SK-N-SH treated with all-trans-retinoic acid at 6 μM for 48 hours (cell line): ENCODE results near the gene KRTAP7-1.
A peak's percentile ranks its signal among the peaks of the same experiment; 100 is the strongest.

ENCODE experiments used
- ATAC-seq: fragments of 200-7000 bp; cut with Tn5 transposase; 3 replicates; pipeline ENCODE4 v1.9.1; 2020; ENCODE audit warnings: mild to moderate bottlenecking, moderate library complexity
- ARNTL ChIP-seq: fragments of 450-650 bp; formaldehyde crosslinking; IDR thresholded peaks from 2 replicates; pipeline ENCODE4 v1.5.0; 2020; ENCODE audit warnings: low read depth, mild to moderate bottlenecking, moderate library complexity, borderline replicate concordance
- CSDC2 ChIP-seq: fragments of 250-450 bp; sonication (Bioruptor Pico); IDR thresholded peaks from 2 replicates; pipeline ENCODE4 v1.5.0; 2020; ENCODE audit warnings: mild to moderate bottlenecking, moderate library complexity
- CSRNP3 ChIP-seq: fragments of 250-450 bp; sonication (Bioruptor Pico); IDR thresholded peaks from 2 replicates; pipeline ENCODE4 v1.5.1; 2021; ENCODE audit warnings: mild to moderate bottlenecking, moderate library complexity
- ESRRG ChIP-seq: fragments of 250-450 bp; sonication (Bioruptor Pico); IDR thresholded peaks from 2 replicates; pipeline ENCODE4 v1.6.1; 2021; ENCODE audit warnings: mild to moderate bottlenecking
- GLIS3 ChIP-seq: fragments of 250-450 bp; sonication (Bioruptor Pico); IDR thresholded peaks from 2 replicates; pipeline ENCODE4 v1.5.0; 2020; ENCODE audit warnings: mild to moderate bottlenecking, moderate library complexity
- ISL1 ChIP-seq: fragments of 250-450 bp; sonication (Bioruptor Pico); IDR thresholded peaks from 2 replicates; pipeline ENCODE4 v2.1.2; 2022; ENCODE audit warnings: mild to moderate bottlenecking, moderate library complexity
- OSR1 ChIP-seq: fragments of 250-450 bp; sonication (Bioruptor Pico); IDR thresholded peaks from 2 replicates; pipeline ENCODE4 v1.8.0; 2022; ENCODE audit warnings: moderate library complexity, mild to moderate bottlenecking, inconsistent platforms
- PATZ1 ChIP-seq: fragments of 250-450 bp; sonication (Bioruptor Pico); IDR thresholded peaks from 2 replicates; pipeline ENCODE4 v1.8.0; 2020; ENCODE audit warnings: mild to moderate bottlenecking, moderate library complexity, borderline replicate concordance
- POU6F1 ChIP-seq: fragments of 250-450 bp; sonication (Bioruptor Pico); IDR thresholded peaks from 2 replicates; pipeline ENCODE4 v1.8.0; 2021; ENCODE audit warnings: low read depth, mild to moderate bottlenecking, moderate library complexity, borderline replicate concordance
- PPARA ChIP-seq: fragments of 250-450 bp; sonication (Bioruptor Pico); IDR thresholded peaks from 2 replicates; pipeline ENCODE4 v1.5.0; 2020; ENCODE audit warnings: mild to moderate bottlenecking, borderline replicate concordance
- RARB ChIP-seq: fragments of 250-450 bp; sonication (Bioruptor Pico); IDR thresholded peaks from 2 replicates; pipeline ENCODE4 v1.8.0; 2021; ENCODE audit warnings: mild to moderate bottlenecking, moderate library complexity
- TCF4 ChIP-seq: fragments of 250-450 bp; sonication (Bioruptor Pico); IDR thresholded peaks from 2 replicates; pipeline ENCODE4 v1.8.0; 2021; ENCODE audit warnings: mild to moderate bottlenecking, moderate library complexity, borderline replicate concordance
- TOX ChIP-seq: fragments of 250-450 bp; sonication (Bioruptor Pico); IDR thresholded peaks from 2 replicates; pipeline ENCODE4 v1.8.0; 2021; ENCODE audit warnings: mild to moderate bottlenecking, moderate library complexity, borderline replicate concordance
- ZC3H10 ChIP-seq: fragments of 250-450 bp; sonication (Bioruptor Pico); IDR thresholded peaks from 2 replicates; pipeline ENCODE4 v1.5.1; 2021; ENCODE audit warnings: mild to moderate bottlenecking, moderate library complexity
- ZFP30 ChIP-seq: fragments of 450-650 bp; formaldehyde crosslinking; IDR thresholded peaks from 2 replicates; pipeline ENCODE4 v1.5.0; 2022; ENCODE audit warnings: mild to moderate bottlenecking, moderate library complexity
- ZNF565 ChIP-seq: fragments of 450-650 bp; formaldehyde crosslinking; conservative IDR thresholded peaks from 2 replicates; pipeline ENCODE4 v1.5.0; 2020; ENCODE audit warnings: low read depth, mild to moderate bottlenecking, moderate library complexity
- ZNF70 ChIP-seq: fragments of 450-650 bp; formaldehyde crosslinking; IDR thresholded peaks from 2 replicates; pipeline ENCODE4 v1.5.0; 2020; ENCODE audit warnings: mild to moderate bottlenecking, moderate library complexity
- ZNF8 ChIP-seq: fragments of 450-650 bp; formaldehyde crosslinking; IDR thresholded peaks from 2 replicates; pipeline ENCODE4 v1.5.0; 2020; ENCODE audit warnings: mild to moderate bottlenecking, moderate library complexity
- TF ChIP-seq, protein P1 (sequence below): fragments of 250-450 bp; sonication (Bioruptor Pico); IDR thresholded peaks from 2 replicates; pipeline ENCODE4 v1.5.1; 2020; ENCODE audit warnings: low read depth, mild to moderate bottlenecking, moderate library complexity
- TF ChIP-seq, protein P2 (sequence below): fragments of 250-450 bp; sonication (Bioruptor Pico); IDR thresholded peaks from 2 replicates; pipeline ENCODE4 v1.5.0; 2020; ENCODE audit warnings: mild to moderate bottlenecking, moderate library complexity

KRTAP7-1 gene, protein sequence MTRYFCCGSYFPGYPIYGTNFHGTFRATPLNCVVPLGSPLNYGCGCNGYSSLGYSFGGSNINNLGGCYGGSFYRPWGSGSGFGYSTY

DNA sequence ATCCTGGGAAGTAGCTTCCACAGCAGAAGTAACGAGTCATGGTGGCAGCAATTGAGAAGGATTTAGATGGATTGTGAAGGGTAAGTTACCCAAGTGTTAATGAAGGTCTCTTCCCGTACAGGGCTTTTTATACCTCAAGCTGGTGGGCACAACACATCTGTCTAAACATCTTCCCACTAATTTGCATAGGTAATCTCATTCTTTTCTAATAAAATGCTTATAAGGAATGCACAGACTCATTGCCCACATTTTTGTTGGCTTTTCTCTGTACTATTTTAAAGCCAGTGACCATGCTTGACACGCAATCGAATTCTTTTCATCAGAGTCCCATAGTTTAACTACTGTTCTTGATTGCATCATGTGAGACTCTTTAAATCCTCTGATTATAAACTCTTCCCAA, at the start of gene KRTAP7-1:
Gene KRTAP7-1 (minus strand): TSS at position 101 of the 400 bp plus-strand sequence. CDS start 61 bp downstream, at position 40.
- ATAC-seq = no peak
- TF ChIP-seq ZC3H10 (no peak), GLIS3 (CRISPR knock-in tag) (no peak), ZNF8 (no peak), PATZ1 (no peak), TOX (no peak), OSR1 (CRISPR knock-in tag) (no peak), CSDC2 (CRISPR knock-in tag) (no peak), ESRRG (no peak), CSRNP3 (CRISPR knock-in tag) (no peak), PPARA (CRISPR knock-in tag) (no peak), ZNF565 (CRISPR knock-in tag) (no peak), TCF4 (CRISPR knock-in tag) (no peak), POU6F1 (CRISPR knock-in tag) (no peak), ISL1 (no peak)

DNA sequence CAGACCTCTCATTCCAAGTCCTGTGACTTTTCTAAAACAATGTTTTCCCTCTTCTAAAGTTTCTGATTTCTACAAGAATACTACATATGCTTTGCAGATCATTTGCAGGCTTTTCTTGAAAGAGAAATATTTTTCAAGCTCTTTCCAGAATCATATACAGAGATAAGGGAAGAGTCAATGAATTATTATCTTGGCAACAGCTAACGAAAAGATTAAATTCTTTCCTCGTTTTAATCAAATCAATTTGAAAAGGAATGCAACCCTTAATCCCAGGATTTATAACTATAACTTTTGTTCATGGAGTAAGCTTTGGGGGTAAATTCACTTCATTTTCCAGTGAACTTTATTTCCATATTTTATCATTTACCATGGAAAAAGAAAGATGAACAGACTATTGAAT, 45.0 kb upstream of the KRTAP7-1 start:
- no peak for ATAC-seq
- TF ChIP-seq ISL1 (peak; percentile 77), GLIS3 (CRISPR knock-in tag) (no peak)
- TF ChIP-seq, protein P1, sequence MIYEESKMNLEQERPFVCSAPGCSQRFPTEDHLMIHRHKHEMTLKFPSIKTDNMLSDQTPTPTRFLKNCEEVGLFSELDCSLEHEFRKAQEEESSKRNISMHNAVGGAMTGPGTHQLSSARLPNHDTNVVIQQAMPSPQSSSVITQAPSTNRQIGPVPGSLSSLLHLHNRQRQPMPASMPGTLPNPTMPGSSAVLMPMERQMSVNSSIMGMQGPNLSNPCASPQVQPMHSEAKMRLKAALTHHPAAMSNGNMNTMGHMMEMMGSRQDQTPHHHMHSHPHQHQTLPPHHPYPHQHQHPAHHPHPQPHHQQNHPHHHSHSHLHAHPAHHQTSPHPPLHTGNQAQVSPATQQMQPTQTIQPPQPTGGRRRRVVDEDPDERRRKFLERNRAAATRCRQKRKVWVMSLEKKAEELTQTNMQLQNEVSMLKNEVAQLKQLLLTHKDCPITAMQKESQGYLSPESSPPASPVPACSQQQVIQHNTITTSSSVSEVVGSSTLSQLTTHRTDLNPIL (CRISPR knock-in tag) = 0 out of 2 replicates have a peak, but pooled peaks have one; percentile 25
- TF ChIP-seq, all 23 proteins: peak for 2

DNA sequence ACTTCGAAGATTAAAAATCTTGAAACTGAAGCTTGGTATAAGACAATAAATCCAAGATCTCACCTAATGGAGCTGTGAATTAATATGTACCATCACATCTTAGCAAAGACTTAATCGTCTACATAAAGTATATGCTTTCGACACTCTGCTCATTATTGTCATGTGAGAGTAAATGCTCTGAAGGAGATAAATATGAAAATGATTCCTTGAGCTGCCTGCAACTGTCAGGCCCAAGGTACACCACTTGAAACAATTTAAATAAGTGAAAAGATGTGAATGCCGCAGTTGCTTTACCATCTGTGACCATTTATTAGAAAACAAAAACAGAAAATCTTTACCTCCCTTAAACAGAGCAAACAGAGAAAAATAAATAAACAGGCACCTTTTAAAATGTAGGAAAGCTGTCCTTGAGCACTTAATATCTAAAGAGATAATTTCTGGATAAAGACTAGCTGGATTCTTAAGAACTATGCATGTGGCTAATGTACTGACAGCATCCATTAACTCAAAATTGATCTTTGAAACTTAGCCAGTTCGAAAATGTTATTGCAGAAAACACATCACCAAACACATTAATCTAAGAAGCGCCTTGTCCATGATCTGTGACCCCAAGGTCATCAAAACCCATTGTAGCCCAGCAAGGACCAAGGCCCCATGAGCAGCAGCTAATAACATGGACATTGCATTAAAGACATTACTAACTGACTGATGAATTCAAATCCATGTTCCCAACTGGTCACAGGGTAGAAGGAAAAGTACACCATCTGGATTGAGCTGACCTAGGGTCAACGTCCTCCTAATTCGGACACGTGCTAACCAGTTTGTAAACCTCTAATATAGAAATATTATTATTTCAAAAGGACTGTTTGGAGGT, 18.3 kb upstream of the KRTAP7-1 start:
- no peak for TF ChIP-seq ESRRG
- TF ChIP-seq, all 23 proteins: peak for 0
- ATAC-seq = no peak

GRCh38 chr21:30842990-30843389, 13.4 kb upstream of the KRTAP7-1 start:
- ATAC-seq = no peak
- TF ChIP-seq RARB (no peak), PATZ1 (no peak), ZNF8 (no peak), PPARA (CRISPR knock-in tag) (no peak), GLIS3 (CRISPR knock-in tag) (no peak), ZFP30 (no peak), CSRNP3 (CRISPR knock-in tag) (no peak), ZNF70 (CRISPR knock-in tag) (no peak), ESRRG (no peak), ARNTL (CRISPR knock-in tag) (no peak), ZNF565 (CRISPR knock-in tag) (no peak), TCF4 (CRISPR knock-in tag) (no peak)
- TF ChIP-seq, protein P1 (CRISPR knock-in tag) = no peak
- TF ChIP-seq, protein P2, sequence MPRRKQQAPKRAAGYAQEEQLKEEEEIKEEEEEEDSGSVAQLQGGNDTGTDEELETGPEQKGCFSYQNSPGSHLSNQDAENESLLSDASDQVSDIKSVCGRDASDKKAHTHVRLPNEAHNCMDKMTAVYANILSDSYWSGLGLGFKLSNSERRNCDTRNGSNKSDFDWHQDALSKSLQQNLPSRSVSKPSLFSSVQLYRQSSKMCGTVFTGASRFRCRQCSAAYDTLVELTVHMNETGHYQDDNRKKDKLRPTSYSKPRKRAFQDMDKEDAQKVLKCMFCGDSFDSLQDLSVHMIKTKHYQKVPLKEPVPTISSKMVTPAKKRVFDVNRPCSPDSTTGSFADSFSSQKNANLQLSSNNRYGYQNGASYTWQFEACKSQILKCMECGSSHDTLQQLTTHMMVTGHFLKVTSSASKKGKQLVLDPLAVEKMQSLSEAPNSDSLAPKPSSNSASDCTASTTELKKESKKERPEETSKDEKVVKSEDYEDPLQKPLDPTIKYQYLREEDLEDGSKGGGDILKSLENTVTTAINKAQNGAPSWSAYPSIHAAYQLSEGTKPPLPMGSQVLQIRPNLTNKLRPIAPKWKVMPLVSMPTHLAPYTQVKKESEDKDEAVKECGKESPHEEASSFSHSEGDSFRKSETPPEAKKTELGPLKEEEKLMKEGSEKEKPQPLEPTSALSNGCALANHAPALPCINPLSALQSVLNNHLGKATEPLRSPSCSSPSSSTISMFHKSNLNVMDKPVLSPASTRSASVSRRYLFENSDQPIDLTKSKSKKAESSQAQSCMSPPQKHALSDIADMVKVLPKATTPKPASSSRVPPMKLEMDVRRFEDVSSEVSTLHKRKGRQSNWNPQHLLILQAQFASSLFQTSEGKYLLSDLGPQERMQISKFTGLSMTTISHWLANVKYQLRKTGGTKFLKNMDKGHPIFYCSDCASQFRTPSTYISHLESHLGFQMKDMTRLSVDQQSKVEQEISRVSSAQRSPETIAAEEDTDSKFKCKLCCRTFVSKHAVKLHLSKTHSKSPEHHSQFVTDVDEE (CRISPR knock-in tag) = no peak
